IMR-90 (cell line): ENCODE measurements around the gene MICAL2. TPM values are rescaled to one million over a fixed set of nuclear protein-coding genes. Genes with fewer than 3 reads are reported as not detected.

Experiments
- ATAC-seq: fragments of 200-7000 bp; cut with Tn5 transposase; 2 replicates; pipeline ENCODE4 v1.9.1; 2020; ENCODE audit warnings: low read depth, mild to moderate bottlenecking, moderate library complexity
- BruUV-seq: library from RNA; stranded (reverse); fragments of 400-500 nt; replicated peaks from 2 replicates; lab custom pipeline; 2021; lab: Mats Ljungman, UMichigan
- CTCF ChIA-PET: fragments of 300-600 bp; formaldehyde crosslinking; extraction: SDS; loops from one replicate; lab custom pipeline; 2021; ENCODE audit warnings: antibody characterized with exemption; lab: Yijun Ruan, JAX
- POLR2A ChIA-PET: fragments of 300-600 bp; sonication (Branson Sonifier 250); formaldehyde crosslinking; loops from one replicate; lab custom pipeline; 2022; ENCODE audit warnings: antibody characterized with exemption; ENCODE audit not compliant: unreplicated experiment; lab: Charles Lee
- DNase-seq: peaks from one replicate; pipeline ENCODE4 v3.0.0; 2013
- H2AFZ ChIP-seq: replicated peaks from 2 replicates; pipeline ENCODE3; 2013; ENCODE audit warnings: low read length, mild to moderate bottlenecking; ENCODE audit not compliant: poor library complexity
- H2AK5ac ChIP-seq: 2 replicates; pipeline ENCODE4 v1.6.1; 2013; ENCODE audit warnings: low read depth, low read length, inconsistent platforms
- H2AK9ac ChIP-seq: replicated peaks from 2 replicates; pipeline ENCODE3; 2013; ENCODE audit warnings: mild to moderate bottlenecking, low read depth, low read length, moderate library complexity; ENCODE audit not compliant: poor library complexity
- H2BK120ac ChIP-seq: 2 replicates; pipeline ENCODE4 v1.6.1; 2013; ENCODE audit warnings: low read depth, low read length, inconsistent platforms
- H2BK15ac ChIP-seq: 3 replicates; pipeline ENCODE4 v1.6.1; 2013; ENCODE audit warnings: low read depth, low read length, inconsistent platforms
- H2BK20ac ChIP-seq: 2 replicates; pipeline ENCODE4 v1.6.1; 2013; ENCODE audit warnings: low read depth, mild to moderate bottlenecking, inconsistent platforms, low read length, moderate library complexity
- H2BK5ac ChIP-seq: 2 replicates; pipeline ENCODE4 v1.6.1; 2013; ENCODE audit warnings: mild to moderate bottlenecking, low read depth, low read length, inconsistent platforms; ENCODE audit not compliant: poor library complexity, severe bottlenecking
- H3K14ac ChIP-seq: replicated peaks from 2 replicates; pipeline ENCODE4 v1.6.1; 2013; ENCODE audit warnings: low read depth, low read length, inconsistent platforms
- H3K18ac ChIP-seq: 2 replicates; pipeline ENCODE4 v1.6.1; 2013; ENCODE audit warnings: low read depth, low read length, control low read depth
- H3K23ac ChIP-seq: 2 replicates; pipeline ENCODE4 v1.6.1; 2013; ENCODE audit warnings: low read depth, low read length, inconsistent platforms
- H3K27ac ChIP-seq: 2 replicates; pipeline ENCODE4 v1.5.1; 2013; ENCODE audit warnings: mild to moderate bottlenecking, control low read depth, low read length; ENCODE audit not compliant: insufficient read depth
- H3K27me3 ChIP-seq: 2 replicates; pipeline ENCODE4 v1.6.1; 2013; ENCODE audit warnings: low read length; ENCODE audit not compliant: control insufficient read depth, insufficient read depth
- H3K36me3 ChIP-seq: 2 replicates; pipeline ENCODE4 v1.6.1; 2013; ENCODE audit warnings: low read length, mixed read lengths; ENCODE audit not compliant: control insufficient read depth, insufficient read depth
- H3K4ac ChIP-seq: 2 replicates; pipeline ENCODE4 v1.6.1; 2013; ENCODE audit warnings: low read depth, low read length, inconsistent platforms
- H3K4me1 ChIP-seq: 2 replicates; pipeline ENCODE4 v1.6.1; 2013; ENCODE audit warnings: low read length, mixed read lengths; ENCODE audit not compliant: control insufficient read depth, insufficient read depth
- H3K4me2 ChIP-seq: 2 replicates; pipeline ENCODE4 v1.6.1; 2013; ENCODE audit warnings: low read depth, mild to moderate bottlenecking, control low read depth, low read length, moderate library complexity
- H3K4me3 ChIP-seq: 2 replicates; pipeline ENCODE4 v1.5.1; 2013; ENCODE audit warnings: low read depth, mild to moderate bottlenecking, control low read depth, low read length, moderate library complexity; ENCODE audit not compliant: insufficient read depth
- H3K56ac ChIP-seq: 2 replicates; pipeline ENCODE4 v1.6.1; 2013; ENCODE audit warnings: low read length, inconsistent platforms; ENCODE audit not compliant: insufficient read depth; ENCODE audit errors: extremely low read depth
- H3K79me1 ChIP-seq, 2 experiments: 2 replicates each; pipeline ENCODE4 v1.6.1; 2013; ENCODE audit warnings: low read length in 2 of 2, inconsistent platforms in 1 of 2, low read depth in 1 of 2
- H3K9ac ChIP-seq: 2 replicates; pipeline ENCODE4 v1.6.1; 2013; ENCODE audit warnings: low read depth, low read length, control low read depth
- H3K9me1 ChIP-seq: 2 replicates; pipeline ENCODE4 v1.6.1; 2013; ENCODE audit warnings: low read length, inconsistent platforms; ENCODE audit not compliant: insufficient read depth
- H3K9me3 ChIP-seq: 2 replicates; pipeline ENCODE4 v1.6.1; 2013; ENCODE audit warnings: low read length; ENCODE audit not compliant: control insufficient read depth, insufficient read depth
- H4K20me1 ChIP-seq: 2 replicates; pipeline ENCODE4 v1.6.1; 2013; ENCODE audit warnings: low read length, inconsistent platforms; ENCODE audit not compliant: insufficient read depth
- H4K5ac ChIP-seq: 2 replicates; pipeline ENCODE4 v1.6.1; 2013; ENCODE audit warnings: mild to moderate bottlenecking, low read depth, low read length, control low read depth
- H4K8ac ChIP-seq, 2 experiments: 2 replicates each; pipeline ENCODE4 v1.6.1; 2013; ENCODE audit warnings: low read depth in 2 of 2, low read length in 2 of 2, control low read depth in 1 of 2, inconsistent platforms in 1 of 2
- H4K91ac ChIP-seq: 2 replicates; pipeline ENCODE4 v1.6.1; 2013; ENCODE audit warnings: low read depth, low read length, inconsistent platforms; ENCODE audit not compliant: insufficient read depth
- BHLHE40 ChIP-seq: fragments of 150-350 bp; IDR thresholded peaks from 2 replicates; pipeline ENCODE4 v1.6.1; 2016; ENCODE audit warnings: mild to moderate bottlenecking, low read depth, low read length
- CEBPB ChIP-seq: IDR thresholded peaks from 2 replicates; pipeline ENCODE4 v1.6.1; 2012; ENCODE audit warnings: low read depth, low read length, improper control_type of control experiment
- CHD1 ChIP-seq: IDR thresholded peaks from 2 replicates; pipeline ENCODE4 v1.6.1; 2012; ENCODE audit warnings: low read depth, low read length, improper control_type of control experiment
- CTCF ChIP-seq: conservative IDR thresholded peaks from 2 replicates; pipeline ENCODE4 v1.5.1; 2012; ENCODE audit warnings: mild to moderate bottlenecking, low read depth, low read length, improper control_type of control experiment
- ELK1 ChIP-seq: fragments of 150-350 bp; IDR thresholded peaks from 2 replicates; pipeline ENCODE4 v1.6.1; 2016; ENCODE audit warnings: low read depth, mild to moderate bottlenecking, low read length, moderate library complexity, borderline replicate concordance
- FOS ChIP-seq: fragments of 150-350 bp; IDR thresholded peaks from 2 replicates; pipeline ENCODE4 v1.6.1; 2016; ENCODE audit warnings: low read depth, low read length
- MAFK ChIP-seq: IDR thresholded peaks from 2 replicates; pipeline ENCODE4 v1.6.1; 2012; ENCODE audit warnings: low read depth, low read length, improper control_type of control experiment
- MAZ ChIP-seq: IDR thresholded peaks from 2 replicates; pipeline ENCODE4 v1.6.1; 2012; ENCODE audit warnings: low read depth, mild to moderate bottlenecking, low read length, improper control_type of control experiment, moderate library complexity, borderline replicate concordance
- MXI1 ChIP-seq: IDR thresholded peaks from 2 replicates; pipeline ENCODE4 v1.6.1; 2012; ENCODE audit warnings: low read depth, mild to moderate bottlenecking, low read length, moderate library complexity, borderline replicate concordance
- NFE2L2 ChIP-seq: fragments of 150-350 bp; IDR thresholded peaks from 2 replicates; pipeline ENCODE4 v1.6.1; 2016; ENCODE audit warnings: low read depth, mild to moderate bottlenecking, low read length
- POLR2A ChIP-seq: IDR thresholded peaks from 2 replicates; pipeline ENCODE4 v1.6.1; 2012; ENCODE audit warnings: mild to moderate bottlenecking, low read depth, low read length
- RCOR1 ChIP-seq: IDR thresholded peaks from 2 replicates; pipeline ENCODE4 v1.6.1; 2012; ENCODE audit warnings: mild to moderate bottlenecking, low read length, improper control_type of control experiment; ENCODE audit not compliant: insufficient replicate concordance
- RFX5 ChIP-seq: IDR thresholded peaks from 2 replicates; pipeline ENCODE4 v1.8.0; 2012; ENCODE audit warnings: low read depth, mild to moderate bottlenecking, low read length, moderate library complexity
- SMC3 ChIP-seq: fragments of 150-350 bp; IDR thresholded peaks from 2 replicates; pipeline ENCODE4 v1.6.1; 2016; ENCODE audit warnings: low read depth, mild to moderate bottlenecking, antibody characterized with exemption, low read length, moderate library complexity
- WGBS, 2 experiments: methylation state at CpG; one replicate each; pipeline versions ENCODE4 v1.1.5 to v1.1.7; 2013; ENCODE audit warnings: missing lambda C conversion rate in 2 of 2; ENCODE audit not compliant: insufficient read length in 1 of 2; ENCODE audit errors: extremely low coverage in 2 of 2; 5-methylcytosine and 5-hydroxymethylcytosine counted together
- dilution Hi-C: fragments of 300-500 bp; cut with HindIII; formaldehyde crosslinking; loops from one replicate; pipeline ENCODE4 v1.14.3; 2018; ENCODE audit warnings: low sequenced_read_pairs; ENCODE audit not compliant: unreplicated experiment
- in situ Hi-C: fragments of 300-500 bp; cut with MboI; formaldehyde crosslinking; loops from 3 replicates; pipeline ENCODE4 v1.14.3; 2019; ENCODE audit warnings: low sequenced_read_pairs, inconsistent platforms, mixed read lengths
- intact Hi-C: fragments of 100-400 bp; cut with micrococcal nuclease; formaldehyde crosslinking; loops from 2 replicates; pipeline ENCODE4 v1.10.0; 2022
- polyA plus RNA-seq, 3 experiments: library from polyadenylated mRNA; depleted of rRNA; stranded (reverse); fragments of >200 nt; gene quantifications; 2 replicates each; pipeline ENCODE4 v1.2.3, GENCODE V29; 2012; ENCODE audit warnings: low replicate concordance in 1 of 3
- total RNA-seq: library from RNA; depleted of rRNA; stranded (reverse); fragments of >200 nt; gene quantifications from 2 replicates; pipeline ENCODE4 v1.2.3, GENCODE V29; 2012

MICAL2 gene
- total and polyA plus RNA-seq, 2 of the 4 experiments (the other 2 are of a cell fraction): 170 to 336 TPM

GRCh38 chr11:12239396-12239795, 129.0 kb downstream of the MICAL2 start:
- Histone ChIP-seq H3K18ac (no peak overlapping the region), H4K5ac (no peak overlapping the region; the same call in 1 of the 2 replicates), H3K23ac (peak overlapping the region; percentile 28), H3K56ac (no peak overlapping the region), H3K4me2 (no peak overlapping the region), H3K27ac (no peak overlapping the region), H2AK9ac (no peak overlapping the region), H3K4ac (peak overlapping the region; percentile 28), H3K27me3 (no peaks in the 10 kb centered on the region), H3K9me3 (no peaks in the 10 kb centered on the region), H3K79me1 (peaks cover 50 to 99% of the 10 kb centered on the region in 2 experiments), H2BK5ac (peak overlapping the region; percentile 32), H2BK20ac (no peak overlapping the region), H4K8ac (peak overlapping the region in 1 of 2 experiments; percentile 3; a peak in 1 of 4 replicates), H3K9me1 (peaks cover 20% of the 10 kb centered on the region), H3K36me3 (peaks cover 44% of the 10 kb centered on the region), H2BK120ac (peak overlapping the region; percentile 17; the same call in 1 of the 2 replicates), H3K4me3 (no peak overlapping the region), H4K20me1 (no peaks in the 10 kb centered on the region), H3K4me1 (peaks cover 5% of the 10 kb centered on the region), H2BK15ac (no peak overlapping the region; the same call in 2 of the 3 replicates), H2AFZ (no peak overlapping the region), H2AK5ac (peak overlapping the region; percentile 31; the same call in 1 of the 2 replicates), H3K9ac (no peak overlapping the region), H3K14ac (peak overlapping the region; percentile 54), H4K91ac (0 out of 2 replicates have a peak overlapping the region, but pooled peaks have one; percentile 16)
- intact Hi-C loops (loop anchor here (5.0 to 10.0 kb wide), 3 partner anchors 43 to 155 kb away; no protein-coding TSS in a partner anchor), in situ Hi-C loops (loop anchor here (5.0 to 10.0 kb wide), 2 partner anchors 125 to 192 kb away; partner anchors contain the start of gene MICAL2), dilution Hi-C loops (no loop called here)
- ChIA-PET CTCF (no interaction called here), POLR2A (no interaction called here)
- no CpG with 5 or more reads among the region's 4 CpGs for WGBS, 2 experiments
- DNase-seq (peak; percentile 48), ATAC-seq (no peak)
- no TSS peak for BruUV-seq
- TF ChIP-seq CEBPB (no peak), ELK1 (no peak), CHD1 (no peak), MAZ (no peak), POLR2A (no peak), RFX5 (no peak), MAFK (no peak), NFE2L2 (no peak), CTCF (no peak), MXI1 (no peak), BHLHE40 (no peak), FOS (no peak), RCOR1 (no peak), SMC3 (no peak)
